Subcutaneous adipose tissue (tissue), 4 donors: Measurements from ENCODE around the gene GMDS. TPM values are rescaled to one million over a fixed set of nuclear protein-coding genes. Genes with fewer than 3 reads are reported as not detected.

Source experiments
- CTCF ChIP-seq: fragments of 450-650 bp; IDR thresholded peaks from one replicate; pipeline ENCODE4 v1.5.1; 2016; ENCODE audit warnings: low read depth, mild to moderate bottlenecking, control low read depth, antibody characterized with exemption, moderate library complexity
- total RNA-seq, 4 donors: library from RNA; depleted of rRNA; stranded (reverse); fragments of >200 nt; gene quantifications; one replicate each; pipeline ENCODE4 v1.1.0, GENCODE V29; 2016

Gene GMDS
- total RNA-seq, 4 donors from 2014 or later = 10.1 to 17.3 (median 13.9) TPM

GRCh38 chr6:2266031-2266795 is 20.8 kb upstream of the GMDS start:
- TF ChIP-seq CTCF = no peak

GRCh38 chr6:2264932-2265331 is 19.5 kb upstream of the GMDS start:
- TF ChIP-seq CTCF = no peak

GRCh38 chr6:2263896-2264295 is 18.5 kb upstream of the GMDS start:
- TF ChIP-seq CTCF = no peak

GRCh38 chr6:2259574-2259973 is 14.2 kb upstream of the GMDS start:
- TF ChIP-seq CTCF = no peak

- no peak for TF ChIP-seq CTCF
Measured at GRCh38 chr6:2259002-2259494, 13.6 kb upstream of the GMDS start.

- no peak for TF ChIP-seq CTCF
Measured at GRCh38 chr6:2258112-2258511, 12.7 kb upstream of the GMDS start.

- TF ChIP-seq CTCF = no peak
Measured at GRCh38 chr6:2257363-2257762, 12.0 kb upstream of the GMDS start.
